PC-9 (cell line): ENCODE results near the gene TENM4.

ENCODE experiments used
- CTCF ChIP-seq: fragments of 200-600 bp; sonication (generic); conservative IDR thresholded peaks from 2 replicates; pipeline ENCODE4 v1.6.1; 2017; ENCODE audit warnings: mixed run types, antibody characterized with exemption, mild to moderate bottlenecking, moderate library complexity
- EZH2 ChIP-seq: fragments of 200-600 bp; sonication (generic); IDR thresholded peaks from 2 replicates; pipeline ENCODE4 v1.8.0; 2017; ENCODE audit warnings: antibody characterized with exemption, low read depth

DNA sequence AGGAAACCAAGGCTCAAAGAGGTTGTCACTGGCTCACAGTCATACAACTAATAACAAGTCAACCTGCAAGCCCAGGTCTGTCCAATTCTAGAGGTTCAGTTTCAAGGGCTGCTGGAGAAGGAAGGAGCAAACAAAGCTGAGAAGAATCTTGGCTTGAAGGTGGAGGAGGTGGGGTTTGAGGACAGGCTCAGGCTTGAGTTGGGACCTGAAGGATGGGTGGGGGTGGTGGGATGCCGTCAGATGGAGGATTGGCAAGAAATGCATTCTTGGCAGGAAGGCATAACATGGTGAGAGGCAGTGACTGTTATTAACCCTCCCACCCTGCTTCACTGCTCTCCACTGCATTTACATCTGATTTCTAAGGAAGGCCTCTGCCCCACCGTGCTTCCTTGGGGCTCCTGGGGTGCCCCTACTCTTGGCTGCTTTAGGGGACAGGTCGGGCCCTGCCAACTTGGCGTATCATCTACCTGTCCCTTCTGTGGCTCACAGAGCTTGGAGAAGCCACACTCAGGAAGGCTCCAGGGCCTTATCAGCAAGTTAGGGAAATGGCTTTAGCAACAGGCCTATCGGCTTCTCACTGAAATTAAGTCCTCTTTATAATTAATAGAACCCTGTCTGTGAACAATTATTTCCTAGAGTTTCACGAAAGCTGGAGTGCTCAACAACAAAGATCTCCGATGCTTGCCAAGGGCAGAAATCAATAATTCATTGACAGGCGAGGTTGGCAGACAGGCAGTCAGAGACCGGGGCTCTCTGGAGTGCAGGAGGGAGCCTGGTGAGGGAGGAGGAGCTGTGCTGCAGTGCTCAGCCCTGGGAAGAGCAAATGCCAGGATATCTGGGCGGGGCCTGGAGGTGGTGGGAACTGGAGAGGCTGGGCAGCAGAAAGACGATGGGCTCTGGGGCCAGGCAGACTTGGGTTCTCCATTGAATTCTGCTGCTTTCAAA lies 781.2 kb downstream of the TENM4 start:
- TF ChIP-seq CTCF (no peak), EZH2 (no peak)
